ENCODE results near the gene DDX25. TPM values are rescaled to one million over a fixed set of nuclear protein-coding genes. Genes with fewer than 3 reads are reported as not detected.

Gene DDX25
- total RNA-seq, 4 donors from 2014 or later: 0.06 to 0.17 TPM; not detected in 2

- peaks cover 16 to 33% (median 28%) of the 10 kb centered on the region in 4 donors for H3K4me1 ChIP-seq
- peak; percentile 78 for DNase-seq (ENCODE audit: extremely low spot score)
- peak overlapping the region; percentile 13 to 38 (median 24) for H3K27ac ChIP-seq (replicated peaks in 1 of 4)
- intact Hi-C loops (cut with DNase I): no loop called here
- H3K4me3 ChIP-seq: no peak overlapping the region
- H3K9me3 ChIP-seq: no peaks in the 10 kb centered on the region
- TF ChIP-seq POLR2A (IDR thresholded peaks at IDR 0.05; ENCODE audit: low read depth) (no peak), CTCF (IDR thresholded peaks at IDR 0.05) (no peak), EP300 (IDR thresholded peaks at IDR 0.05) (no peak), POLR2AphosphoS5 (IDR thresholded peaks at IDR 0.05) (no peak)
- no peaks in the 10 kb centered on the region for H3K27me3 ChIP-seq
- H3K36me3 ChIP-seq: peaks cover 0 to 39% (median 16%) of the 10 kb centered on the region in 4 donors
- 100% methylated on average over 2 of the region's 2 CpGs for WGBS
Measured at GRCh38 chr11:125955856-125956255, 51.5 kb downstream of the DDX25 start.

- TF ChIP-seq POLR2A (IDR thresholded peaks at IDR 0.05; ENCODE audit: low read depth): no peak
- TF ChIP-seq EP300 (IDR thresholded peaks at IDR 0.05): no peak
- peak in 1 of 2 donors; percentile 8 for TF ChIP-seq POLR2AphosphoS5 (IDR thresholded peaks at IDR 0.05)
- H3K27ac ChIP-seq (replicated peaks in 1 of 4): peak overlapping the region; percentile 13 to 38 (median 24)
- H3K9me3 ChIP-seq: no peaks in the 10 kb centered on the region
- peaks cover 0 to 46% (median 22%) of the 10 kb centered on the region in 4 donors for H3K36me3 ChIP-seq
- H3K4me1 ChIP-seq: peaks cover 11 to 26% (median 21%) of the 10 kb centered on the region in 4 donors
- no peak overlapping the region for H3K4me3 ChIP-seq
- 81% methylated on average over 22 of the region's 22 CpGs for WGBS
- DNase-seq (ENCODE audit: extremely low spot score): no peak
- no peaks in the 10 kb centered on the region for H3K27me3 ChIP-seq
- intact Hi-C loops (cut with DNase I): no loop called here
Measured at GRCh38 chr11:125956391-125957134, 52.3 kb downstream of the DDX25 start.

- Histone ChIP-seq H3K4me3 (no peak overlapping the region), H3K36me3 (peaks cover 0 to 51% (median 26%) of the 10 kb centered on the region in 4 donors), H3K27ac (replicated peaks in 1 of 4) (peak overlapping the region in 1 of 4 donors; percentile 38), H3K27me3 (no peaks in the 10 kb centered on the region), H3K4me1 (peaks cover 5 to 14% (median 9%) of the 10 kb centered on the region in 4 donors), H3K9me3 (peaks cover 0 to 3% (median 0%) of the 10 kb centered on the region in 4 donors)
- no peak for DNase-seq (ENCODE audit: extremely low spot score)
- intact Hi-C loops (cut with DNase I): no loop called here
- 90% methylated on average over 14 of the region's 14 CpGs for WGBS
- TF ChIP-seq POLR2AphosphoS5 (IDR thresholded peaks at IDR 0.05): no peak
- no peak for TF ChIP-seq EP300 (IDR thresholded peaks at IDR 0.05)
- no peak for TF ChIP-seq CTCF (IDR thresholded peaks at IDR 0.05)
- no peak for TF ChIP-seq POLR2A (IDR thresholded peaks at IDR 0.05; ENCODE audit: low read depth)
Measured at GRCh38 chr11:125957618-125958332, 53.5 kb downstream of the DDX25 start.

- Histone ChIP-seq H3K36me3 (peaks cover 0 to 63% (median 26%) of the 10 kb centered on the region in 4 donors), H3K4me3 (no peak overlapping the region), H3K27me3 (no peaks in the 10 kb centered on the region), H3K9me3 (peaks cover 0 to 6% (median 0%) of the 10 kb centered on the region in 4 donors), H3K27ac (replicated peaks in 1 of 4) (no peak overlapping the region), H3K4me1 (peaks cover 0 to 2% (median 0%) of the 10 kb centered on the region in 4 donors)
- DNase-seq (ENCODE audit: extremely low spot score): no peak
- 89% methylated on average over 4 of the region's 4 CpGs for WGBS
- intact Hi-C loops (cut with DNase I): no loop called here
- TF ChIP-seq POLR2AphosphoS5 (IDR thresholded peaks at IDR 0.05) (no peak), EP300 (IDR thresholded peaks at IDR 0.05) (no peak), CTCF (IDR thresholded peaks at IDR 0.05) (no peak), POLR2A (IDR thresholded peaks at IDR 0.05; ENCODE audit: low read depth) (no peak)
Measured at GRCh38 chr11:125958872-125959400, 54.6 kb downstream of the DDX25 start.

GRCh38 chr11:125959511-125959910 lies 55.2 kb downstream of the DDX25 start:
- Histone ChIP-seq H3K9me3 (peaks cover 0 to 6% (median 0%) of the 10 kb centered on the region in 4 donors), H3K36me3 (peaks cover 0 to 66% (median 26%) of the 10 kb centered on the region in 4 donors), H3K4me1 (no peaks in the 10 kb centered on the region), H3K27me3 (no peaks in the 10 kb centered on the region), H3K4me3 (no peak overlapping the region), H3K27ac (replicated peaks in 1 of 4) (no peak overlapping the region)
- intact Hi-C loops (cut with DNase I): no loop called here
- 91% methylated on average over 6 of the region's 6 CpGs for WGBS
- DNase-seq (ENCODE audit: extremely low spot score): peak; percentile 79
- TF ChIP-seq POLR2AphosphoS5 (IDR thresholded peaks at IDR 0.05) (no peak), POLR2A (IDR thresholded peaks at IDR 0.05; ENCODE audit: low read depth) (no peak), EP300 (IDR thresholded peaks at IDR 0.05) (no peak), CTCF (IDR thresholded peaks at IDR 0.05) (no peak)

Measured in esophagus muscularis mucosa (tissue), 4 donors.